Measurements from ENCODE around the gene FRMD8.

DNA sequence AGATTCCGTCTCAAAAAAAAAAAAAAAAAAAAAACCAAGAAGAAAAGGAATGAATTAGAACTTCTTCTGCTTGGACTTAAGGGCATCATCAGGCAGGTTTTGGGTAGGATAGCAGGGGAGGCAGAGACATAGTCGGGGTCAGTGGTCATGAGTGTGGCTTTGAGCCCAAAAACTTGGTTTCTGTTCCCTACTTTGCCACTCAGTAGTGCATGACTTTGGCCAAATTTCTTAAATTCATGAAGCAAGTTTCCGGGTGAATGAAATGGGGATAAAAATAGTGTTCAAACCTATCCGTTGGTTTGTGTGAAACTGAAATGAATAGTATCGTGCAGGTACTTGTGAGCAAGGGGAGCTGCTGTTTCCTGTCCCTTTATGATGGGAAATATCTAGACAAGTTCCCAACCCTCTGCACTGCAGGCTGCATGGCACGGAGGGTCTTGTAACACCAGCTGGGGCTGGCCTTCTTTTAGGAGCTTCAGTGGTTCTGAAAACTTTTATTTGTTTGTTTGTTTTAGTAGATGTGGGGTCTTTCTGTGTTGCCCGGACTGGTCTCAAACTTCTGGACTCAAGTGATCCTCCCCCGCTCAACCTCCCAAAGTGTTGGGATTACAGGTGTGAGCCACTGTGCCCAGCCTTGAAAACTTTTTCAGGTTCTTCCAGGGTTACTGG, 54.5 kb downstream of the FRMD8 start:
- TF ChIP-seq, protein P1, sequence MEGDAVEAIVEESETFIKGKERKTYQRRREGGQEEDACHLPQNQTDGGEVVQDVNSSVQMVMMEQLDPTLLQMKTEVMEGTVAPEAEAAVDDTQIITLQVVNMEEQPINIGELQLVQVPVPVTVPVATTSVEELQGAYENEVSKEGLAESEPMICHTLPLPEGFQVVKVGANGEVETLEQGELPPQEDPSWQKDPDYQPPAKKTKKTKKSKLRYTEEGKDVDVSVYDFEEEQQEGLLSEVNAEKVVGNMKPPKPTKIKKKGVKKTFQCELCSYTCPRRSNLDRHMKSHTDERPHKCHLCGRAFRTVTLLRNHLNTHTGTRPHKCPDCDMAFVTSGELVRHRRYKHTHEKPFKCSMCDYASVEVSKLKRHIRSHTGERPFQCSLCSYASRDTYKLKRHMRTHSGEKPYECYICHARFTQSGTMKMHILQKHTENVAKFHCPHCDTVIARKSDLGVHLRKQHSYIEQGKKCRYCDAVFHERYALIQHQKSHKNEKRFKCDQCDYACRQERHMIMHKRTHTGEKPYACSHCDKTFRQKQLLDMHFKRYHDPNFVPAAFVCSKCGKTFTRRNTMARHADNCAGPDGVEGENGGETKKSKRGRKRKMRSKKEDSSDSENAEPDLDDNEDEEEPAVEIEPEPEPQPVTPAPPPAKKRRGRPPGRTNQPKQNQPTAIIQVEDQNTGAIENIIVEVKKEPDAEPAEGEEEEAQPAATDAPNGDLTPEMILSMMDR (IDR thresholded peaks at IDR 0.05; ENCODE audit: poor library complexity, severe bottlenecking) = no peak
- TF ChIP-seq MXI1 (conservative IDR thresholded peaks at IDR 0.05; ENCODE audit: poor library complexity, severe bottlenecking) (no peak), SMC3 (conservative IDR thresholded peaks at IDR 0.05; ENCODE audit: poor library complexity) (no peak), EP300 (conservative IDR thresholded peaks at IDR 0.05; ENCODE audit: poor library complexity, severe bottlenecking) (no peak)

Measured in neural cell (in vitro differentiated cells).